Hepatocyte (in vitro differentiated cells): ENCODE results near the gene HS3ST5.

Source experiments
- EZH2 ChIP-seq: fragments of 200-600 bp; sonication (generic); IDR thresholded peaks from 2 replicates; pipeline ENCODE4 v1.6.1; 2016; ENCODE audit warnings: antibody characterized with exemption, mild to moderate bottlenecking, borderline replicate concordance
- TF ChIP-seq, protein P1 (sequence below): fragments of 200-600 bp; sonication (generic); IDR thresholded peaks from 2 replicates; pipeline ENCODE4 v1.5.1; 2016; ENCODE audit warnings: antibody characterized with exemption, mild to moderate bottlenecking; ENCODE audit not compliant: poor library complexity

DNA sequence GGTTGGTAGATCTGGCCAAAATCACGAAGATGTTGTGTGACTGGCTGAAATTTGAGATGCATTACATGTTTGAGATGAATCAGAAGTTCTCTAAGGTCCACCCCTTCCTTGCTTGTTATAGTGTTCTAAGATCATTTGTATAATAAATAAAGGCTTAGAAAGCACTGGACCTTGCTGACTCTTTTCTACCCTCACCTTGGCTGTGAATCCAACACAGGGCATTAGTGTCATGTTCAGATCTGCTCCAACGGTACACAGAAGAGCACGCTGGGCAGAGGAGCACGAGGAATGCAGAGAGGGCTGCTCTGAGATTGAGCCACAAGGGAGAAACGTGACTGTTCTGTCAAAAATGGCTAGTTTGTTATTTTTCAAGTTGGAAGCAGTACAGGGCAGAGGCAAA, 202.4 kb downstream of the HS3ST5 start:
- TF ChIP-seq, protein P1, sequence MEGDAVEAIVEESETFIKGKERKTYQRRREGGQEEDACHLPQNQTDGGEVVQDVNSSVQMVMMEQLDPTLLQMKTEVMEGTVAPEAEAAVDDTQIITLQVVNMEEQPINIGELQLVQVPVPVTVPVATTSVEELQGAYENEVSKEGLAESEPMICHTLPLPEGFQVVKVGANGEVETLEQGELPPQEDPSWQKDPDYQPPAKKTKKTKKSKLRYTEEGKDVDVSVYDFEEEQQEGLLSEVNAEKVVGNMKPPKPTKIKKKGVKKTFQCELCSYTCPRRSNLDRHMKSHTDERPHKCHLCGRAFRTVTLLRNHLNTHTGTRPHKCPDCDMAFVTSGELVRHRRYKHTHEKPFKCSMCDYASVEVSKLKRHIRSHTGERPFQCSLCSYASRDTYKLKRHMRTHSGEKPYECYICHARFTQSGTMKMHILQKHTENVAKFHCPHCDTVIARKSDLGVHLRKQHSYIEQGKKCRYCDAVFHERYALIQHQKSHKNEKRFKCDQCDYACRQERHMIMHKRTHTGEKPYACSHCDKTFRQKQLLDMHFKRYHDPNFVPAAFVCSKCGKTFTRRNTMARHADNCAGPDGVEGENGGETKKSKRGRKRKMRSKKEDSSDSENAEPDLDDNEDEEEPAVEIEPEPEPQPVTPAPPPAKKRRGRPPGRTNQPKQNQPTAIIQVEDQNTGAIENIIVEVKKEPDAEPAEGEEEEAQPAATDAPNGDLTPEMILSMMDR: no peak
- no peak for TF ChIP-seq EZH2
